Cerebellar cortex (tissue), 1 donor: Measurements from ENCODE around the gene NTN5.
"Not testable (repeated sequence)": the region's sequence is repeated elsewhere in the genome, so short reads cannot be mapped to it uniquely, and the experiment has no call there.

ENCODE experiments used
- DNase-seq: peaks from one replicate; pipeline ENCODE4 v3.0.0-alpha.2; 2015; ENCODE audit warnings: low spot score

The NTN5 gene

GRCh38 chr19:48644355-48644754 is 28.5 kb downstream of the NTN5 start:
- DNase-seq, result no peak

GRCh38 chr19:48642862-48643261 is 30.0 kb downstream of the NTN5 start:
- no peak for DNase-seq

- no peak for DNase-seq
Observed at GRCh38 chr19:48641850-48642249, 31.0 kb downstream of the NTN5 start.

- no peak for DNase-seq
Observed at GRCh38 chr19:48639483-48640375, 33.1 kb downstream of the NTN5 start.

GRCh38 chr19:48638831-48639381 is 33.9 kb downstream of the NTN5 start:
- DNase-seq, result peak; percentile 71

- DNase-seq, result peak; percentile 98
Observed at GRCh38 chr19:48637948-48638830, 34.6 kb downstream of the NTN5 start.

GRCh38 chr19:48637449-48637947 is 35.3 kb downstream of the NTN5 start:
- peak; percentile 100 for DNase-seq

GRCh38 chr19:48636859-48637448 is 35.9 kb downstream of the NTN5 start, which contains the start of gene DBP:
Gene DBP (minus strand): TSS chr19:48637379. CDS start chr19:48636994, 385 bp downstream.
- DNase-seq, result no peak

- no peak for DNase-seq
Observed at GRCh38 chr19:48635966-48636858, 36.6 kb downstream of the NTN5 start.

- peak; percentile 79 for DNase-seq
Observed at GRCh38 chr19:48635263-48635965, 37.4 kb downstream of the NTN5 start.

GRCh38 chr19:48634424-48635262 is 38.2 kb downstream of the NTN5 start:
- peak; percentile 99 for DNase-seq

GRCh38 chr19:48634036-48634342 is 38.8 kb downstream of the NTN5 start:
- no peak for DNase-seq

GRCh38 chr19:48633148-48634035 is 39.4 kb downstream of the NTN5 start:
- no peak for DNase-seq

GRCh38 chr19:48632692-48633147 is 40.1 kb downstream of the NTN5 start:
- DNase-seq, result no peak

GRCh38 chr19:48632286-48632685 is 40.5 kb downstream of the NTN5 start:
- DNase-seq, result not testable (repeated sequence)

- no peak for DNase-seq
Observed at GRCh38 chr19:48631225-48631624, 41.6 kb downstream of the NTN5 start.

GRCh38 chr19:48630296-48631063 is 42.3 kb downstream of the NTN5 start:
- DNase-seq, result no peak
